Mucosa of descending colon (tissue), 3 donors: Measurements from ENCODE around the gene NLK. TPM values are rescaled to one million over a fixed set of nuclear protein-coding genes. Genes with fewer than 3 reads are reported as not detected.
"Not testable (repeated sequence)": the region's sequence is repeated elsewhere in the genome, so short reads cannot be mapped to it uniquely, and the experiment has no call there.

Source experiments
- ATAC-seq: fragments of 200-7000 bp; cut with Tn5 transposase; one replicate; pipeline ENCODE4 v1.9.1; 2020; ENCODE audit warnings: mild to moderate bottlenecking, moderate library complexity
- DNase-seq, 3 donors: peaks; one replicate each; pipeline ENCODE4 v3.0.0-alpha.2; 2020
- H3K36me3 ChIP-seq: fragments of 200-600 bp; one replicate; pipeline ENCODE4 v1.8.0; 2021; ENCODE audit warnings: low read depth, mild to moderate bottlenecking
- H3K4me1 ChIP-seq: fragments of 200-600 bp; one replicate; pipeline ENCODE4 v1.8.0; 2021; ENCODE audit warnings: low read depth, mild to moderate bottlenecking
- H3K4me3 ChIP-seq: fragments of 200-600 bp; one replicate; pipeline ENCODE4 v1.8.0; 2021; ENCODE audit warnings: mild to moderate bottlenecking
- H3K9me3 ChIP-seq: fragments of 200-600 bp; one replicate; pipeline ENCODE4 v1.8.0; 2021; ENCODE audit warnings: mild to moderate bottlenecking
- CTCF ChIP-seq: fragments of 200-600 bp; IDR thresholded peaks from one replicate; pipeline ENCODE4 v1.8.0; 2022; ENCODE audit warnings: antibody characterized with exemption, mild to moderate bottlenecking
- intact Hi-C, 2 donors: fragments of 100-400 bp; cut with DNase I in 1 of 2; cut with micrococcal nuclease in 1 of 2; formaldehyde crosslinking; loops; one replicate each; pipeline versions ENCODE4 v1.11.0 to v1.11.1; 2022; cut with DNase I, micrococcal nuclease
- total RNA-seq, 3 donors: library from RNA; stranded (reverse); fragmentation: NEBNext Ultra II Directional in 2 of 3; extraction: Animal tissue kit (Norgen Biotek cat#: 25700) in 2 of 3; gene quantifications; one replicate each; pipeline versions ENCODE4 v1.2.1 to v1.2.4, GENCODE V29; 2021 to 2023
- donor health status: DM: no; HTN: no; CAD: no; lungs with moderate emphysema.
- donor health status: DM: no; HTN: no; CAD: no.
- donor health status: DM: no; HTN: yes; CAD: no.

Gene NLK
- total RNA-seq, 3 donors from 2014 or later = 20.4 to 24.1 (median 21.0) TPM

DNA sequence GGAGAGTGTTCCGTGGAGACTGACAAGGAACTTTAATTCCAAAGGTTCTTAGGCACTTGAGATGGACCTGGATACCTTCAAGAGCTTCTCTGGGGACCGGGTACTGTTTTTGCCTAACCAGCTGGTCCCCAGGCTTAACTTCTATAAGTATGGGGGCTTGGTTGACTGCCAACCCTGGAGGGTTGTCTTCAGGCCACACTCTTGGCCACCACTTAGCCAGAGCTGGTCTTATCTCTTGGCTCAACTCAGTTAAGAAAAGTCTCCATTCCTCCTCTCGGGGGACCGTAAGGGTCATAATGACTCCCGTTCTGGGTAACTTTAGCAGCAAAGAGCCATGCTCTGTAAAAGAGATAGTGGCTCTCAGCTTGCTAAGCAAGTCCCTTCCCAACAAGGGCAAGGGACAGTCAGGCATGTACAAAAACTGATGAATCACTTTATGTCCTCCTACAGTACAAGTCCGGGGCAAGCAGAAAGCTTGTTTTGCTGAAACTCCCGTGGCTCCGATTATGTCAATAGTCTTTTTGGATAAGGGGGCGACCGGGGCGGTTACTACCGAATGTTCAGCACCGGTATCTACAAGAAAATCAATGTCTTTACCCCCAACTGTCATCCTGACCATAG is 193.7 kb downstream of the NLK start:
- H3K4me1 ChIP-seq, ATAC-seq, H3K36me3 ChIP-seq, intact Hi-C loops, DNase-seq, H3K9me3 ChIP-seq, H3K4me3 ChIP-seq: not testable (repeated sequence)

GRCh38 chr17:28238547-28239270 is 196.2 kb downstream of the NLK start:
- intact Hi-C loops, ATAC-seq, DNase-seq, H3K4me3 ChIP-seq, H3K9me3 ChIP-seq, H3K4me1 ChIP-seq, H3K36me3 ChIP-seq: not testable (repeated sequence)

DNA sequence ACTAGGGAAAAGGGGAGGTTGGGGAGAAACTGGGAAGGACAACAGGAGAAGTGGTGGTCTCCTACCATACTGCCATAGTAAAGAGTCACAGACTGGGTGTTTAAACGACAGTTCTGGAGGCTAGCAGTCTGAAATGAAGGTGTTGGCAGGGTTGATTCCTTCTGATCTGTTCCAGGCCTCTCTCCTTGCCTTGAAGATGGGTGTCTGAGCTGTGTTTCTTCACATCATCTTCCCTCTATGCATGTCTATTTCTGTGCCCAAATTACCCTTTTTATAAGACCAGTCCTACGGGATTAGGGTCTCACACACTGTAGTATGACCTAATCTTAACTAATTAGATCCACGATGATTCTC is 196.8 kb downstream of the NLK start:
- TF ChIP-seq CTCF = no peak
- DNase-seq (no peak), ATAC-seq (no peak)
- no peak overlapping the region for H3K4me3 ChIP-seq
- no peaks in the 10 kb centered on the region for H3K9me3 ChIP-seq
- peaks cover 3% of the 10 kb centered on the region for H3K4me1 ChIP-seq
- H3K36me3 ChIP-seq = no peaks in the 10 kb centered on the region
- intact Hi-C loops = no loop called here

DNA sequence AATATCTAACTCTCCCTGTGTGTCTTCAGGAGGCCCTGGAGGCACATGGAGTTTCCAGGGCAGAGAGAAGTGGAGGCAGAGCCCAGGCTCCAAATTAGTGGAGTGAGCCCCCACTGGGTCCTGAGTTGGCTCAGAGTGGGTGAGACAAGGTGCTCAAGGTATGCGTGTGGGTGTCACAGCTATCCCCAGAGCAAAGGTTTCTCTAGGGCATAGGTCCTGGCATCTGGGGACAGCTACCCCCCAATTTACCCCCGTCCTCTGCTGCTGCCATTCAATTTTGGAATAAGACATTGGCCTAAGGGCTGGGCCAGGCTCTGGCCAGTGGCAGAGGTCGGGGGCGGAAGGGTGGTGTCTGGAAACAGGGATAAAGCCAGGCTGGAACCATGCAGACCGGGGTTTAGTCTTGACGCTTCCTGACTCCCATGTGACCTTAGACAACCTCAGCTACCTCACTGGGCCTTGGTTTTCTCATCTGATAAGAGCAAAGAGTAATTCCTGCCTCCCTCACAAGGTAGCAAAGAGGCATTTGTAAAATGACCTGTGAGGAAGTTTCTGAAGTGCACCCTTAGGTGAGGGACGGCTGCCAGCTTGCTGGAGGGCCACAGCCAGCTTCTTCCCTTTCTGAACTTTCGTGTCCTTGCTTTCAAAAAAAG is 198.3 kb downstream of the NLK start:
- H3K36me3 ChIP-seq = no peaks in the 10 kb centered on the region
- no peak overlapping the region for H3K4me3 ChIP-seq
- intact Hi-C loops = no loop called here
- ATAC-seq (no peak), DNase-seq (no peak)
- no peak for TF ChIP-seq CTCF
- no peaks in the 10 kb centered on the region for H3K4me1 ChIP-seq
- no peaks in the 10 kb centered on the region for H3K9me3 ChIP-seq

DNA sequence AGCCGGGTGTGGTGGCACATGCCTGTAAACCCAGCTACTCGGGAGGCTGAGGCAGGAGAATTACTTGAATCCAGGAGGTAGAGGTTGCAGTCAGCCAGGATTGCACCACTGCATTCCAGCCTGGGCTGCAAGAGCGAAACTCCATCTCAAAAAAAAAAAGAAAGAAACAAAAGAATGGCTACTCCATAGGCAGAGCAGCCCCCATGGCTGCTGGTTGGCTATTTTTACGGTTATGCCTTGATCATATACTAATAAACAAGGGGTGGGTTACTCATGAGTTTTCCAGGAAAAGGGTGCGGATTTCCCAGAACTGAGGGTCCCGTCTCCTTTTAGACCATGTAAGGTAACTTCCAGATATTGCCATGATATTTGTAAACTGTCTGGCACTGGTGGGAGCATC is 200.3 kb downstream of the NLK start:
- ATAC-seq = no peak
- H3K4me3 ChIP-seq = no peak overlapping the region
- no peaks in the 10 kb centered on the region for H3K4me1 ChIP-seq
- H3K9me3 ChIP-seq = no peaks in the 10 kb centered on the region
- no peaks in the 10 kb centered on the region for H3K36me3 ChIP-seq
- no peak for DNase-seq
- intact Hi-C loops = no loop called here
- TF ChIP-seq CTCF = no peak

DNA sequence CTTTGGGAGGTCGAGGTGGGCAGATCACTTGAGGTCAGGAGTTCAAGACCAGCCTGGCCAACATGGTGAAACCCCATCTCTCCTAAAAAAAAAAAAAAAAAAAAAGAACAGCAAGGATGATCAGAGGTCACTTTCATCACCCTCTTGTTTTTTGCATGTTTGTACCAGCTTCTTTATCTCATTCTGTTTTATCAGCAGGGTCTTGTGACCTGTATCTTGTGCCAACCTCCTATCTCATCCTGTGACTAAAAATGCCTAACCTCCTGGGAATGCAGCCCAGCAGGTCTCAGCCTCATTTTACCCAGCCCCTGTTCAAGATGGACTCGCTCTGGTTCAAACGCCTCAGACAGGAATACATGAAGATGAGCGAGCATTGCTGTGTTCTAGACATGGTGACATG is 200.8 kb downstream of the NLK start:
- H3K4me3 ChIP-seq, H3K9me3 ChIP-seq, H3K36me3 ChIP-seq, H3K4me1 ChIP-seq, intact Hi-C loops, DNase-seq, ATAC-seq: not testable (repeated sequence)

DNA sequence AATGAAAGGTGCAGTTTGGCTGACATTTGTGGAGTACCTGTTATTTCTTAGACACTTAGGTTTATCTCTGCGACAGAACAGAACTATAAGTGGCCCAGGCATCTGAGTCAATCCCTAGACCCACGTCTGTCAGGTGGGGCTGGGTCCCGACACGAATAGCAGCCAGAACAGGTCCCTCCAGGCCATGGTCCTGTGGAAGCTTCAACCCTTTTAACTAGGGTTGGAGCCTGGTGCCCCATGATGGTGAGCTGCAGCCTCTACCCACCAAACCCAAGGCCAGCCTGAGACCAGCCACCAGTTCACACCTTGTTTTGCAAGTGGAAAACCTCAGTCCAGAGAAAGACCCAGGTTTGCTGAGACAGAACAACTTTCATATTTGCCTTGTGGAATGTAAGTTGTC is 202.0 kb downstream of the NLK start:
- DNase-seq (no peak), ATAC-seq (no peak)
- no peak for TF ChIP-seq CTCF
- Histone ChIP-seq H3K4me3 (no peak overlapping the region), H3K36me3 (no peaks in the 10 kb centered on the region), H3K9me3 (no peaks in the 10 kb centered on the region), H3K4me1 (no peaks in the 10 kb centered on the region)
- intact Hi-C loops = no loop called here
